Measurements from ENCODE around the gene ZIC2.

Gene ZIC2

GRCh38 chr13:99972190-99972731 is 9.3 kb upstream of the ZIC2 start:
- DNase-seq (ENCODE audit: extremely low spot score, insufficient read length, low read depth) (no peak), FAIRE-seq (no peak)

- FAIRE-seq = no peak
- no peak for DNase-seq (ENCODE audit: extremely low spot score, insufficient read length, low read depth)
Measured at GRCh38 chr13:99973163-99973807, 8.3 kb upstream of the ZIC2 start.

GRCh38 chr13:99973808-99974185 is 7.8 kb upstream of the ZIC2 start:
- FAIRE-seq (no peak), DNase-seq (ENCODE audit: extremely low spot score, insufficient read length, low read depth) (no peak)

- FAIRE-seq = no peak
- no peak for DNase-seq (ENCODE audit: extremely low spot score, insufficient read length, low read depth)
Measured at GRCh38 chr13:99974296-99974938, 7.2 kb upstream of the ZIC2 start.

- FAIRE-seq (no peak), DNase-seq (ENCODE audit: extremely low spot score, insufficient read length, low read depth) (no peak)
Measured at GRCh38 chr13:99974939-99975561, 6.5 kb upstream of the ZIC2 start.

GRCh38 chr13:99975626-99976025 is 6.0 kb upstream of the ZIC2 start:
- no peak for DNase-seq (ENCODE audit: extremely low spot score, insufficient read length, low read depth)

GRCh38 chr13:99976575-99976974 is 5.0 kb upstream of the ZIC2 start:
- DNase-seq (ENCODE audit: extremely low spot score, insufficient read length, low read depth) = no peak
- no peak for FAIRE-seq

More at GRCh38 chr13:99975626-99976025, 6.0 kb upstream of the ZIC2 start:
- no peak for FAIRE-seq

- no peak for DNase-seq (ENCODE audit: extremely low spot score, insufficient read length, low read depth)
Measured at GRCh38 chr13:99977334-99977911, 4.2 kb upstream of the ZIC2 start.

GRCh38 chr13:99977912-99978798 is 3.4 kb upstream of the ZIC2 start:
- no peak for FAIRE-seq
- DNase-seq (ENCODE audit: extremely low spot score, insufficient read length, low read depth) = no peak

More at GRCh38 chr13:99977334-99977911, 4.2 kb upstream of the ZIC2 start:
- no peak for FAIRE-seq

- FAIRE-seq = no peak
- no peak for DNase-seq (ENCODE audit: extremely low spot score, insufficient read length, low read depth)
Measured at GRCh38 chr13:99978799-99979452, 2.7 kb upstream of the ZIC2 start.

- FAIRE-seq (no peak), DNase-seq (ENCODE audit: extremely low spot score, insufficient read length, low read depth) (no peak)
Measured at GRCh38 chr13:99979453-99980200, 2.0 kb upstream of the ZIC2 start.

- no peak for DNase-seq (ENCODE audit: extremely low spot score, insufficient read length, low read depth)
- FAIRE-seq = no peak
Measured at GRCh38 chr13:99980201-99980823, 1.3 kb upstream of the ZIC2 start.

- FAIRE-seq (no peak), DNase-seq (ENCODE audit: extremely low spot score, insufficient read length, low read depth) (no peak)
Measured at GRCh38 chr13:99980824-99981734, 505 bp upstream of the ZIC2 start.

GRCh38 chr13:99982036-99982730 is 599 bp downstream of the ZIC2 start:
- FAIRE-seq = no peak
- no peak for DNase-seq (ENCODE audit: extremely low spot score, insufficient read length, low read depth)

GRCh38 chr13:99982731-99983498 is 1.3 kb downstream of the ZIC2 start:
- DNase-seq (ENCODE audit: extremely low spot score, insufficient read length, low read depth) (no peak), FAIRE-seq (no peak)

Data from GM18507 (cell line).